ENCODE data around the gene CAMK1D. TPM values are rescaled to one million over a fixed set of nuclear protein-coding genes. Genes with fewer than 3 reads are reported as not detected.

CAMK1D gene
- polyA plus RNA-seq, 1 of the 3 experiments (the other 2 are of a cell fraction), result 4.1 TPM

GRCh38 chr10:12603766-12604470 is 254.6 kb downstream of the CAMK1D start:
- CTCF ChIA-PET, result no interaction called here

GRCh38 chr10:12605580-12606405 is 256.4 kb downstream of the CAMK1D start:
- no peaks in the 10 kb centered on the region for H3F3A ChIP-seq (replicated peaks; ENCODE audit: insufficient read depth)
- H3K79me2 ChIP-seq (ENCODE audit: insufficient read depth), result no peaks in the 10 kb centered on the region
- DNase-seq, result no peak
- H3K4me2 ChIP-seq, result no peak overlapping the region
- no peak overlapping the region for H2AFZ ChIP-seq (ENCODE audit: low read depth)
- H3K9me2 ChIP-seq, result no peaks in the 10 kb centered on the region
- H3K36me3 ChIP-seq (replicated peaks in 1 of 2; ENCODE audit: control insufficient read depth in 1 of 2, insufficient read depth in 2 of 2, low read length in 1 of 2), result no peaks in the 10 kb centered on the region
- 71% methylated on average over 20 of the region's 27 CpGs for WGBS (ENCODE audit: low lambda C conversion rate)
- H3K27me3 ChIP-seq (ENCODE audit: insufficient read depth), result no peaks in the 10 kb centered on the region
- no peak overlapping the region for H3K9ac ChIP-seq
- no peaks in the 10 kb centered on the region for H4K20me1 ChIP-seq (ENCODE audit: insufficient read depth)
- CTCF ChIA-PET, result no interaction called here
- H3K4me1 ChIP-seq (ENCODE audit: control insufficient read depth in 1 of 2, insufficient read depth in 2 of 2, low read depth in 1 of 2, low read length in 1 of 2), result no peaks in the 10 kb centered on the region; a peak in 1 of 4 replicates
- H3K9me3 ChIP-seq, result no peaks in the 10 kb centered on the region
- H3K4me3 ChIP-seq (ENCODE audit: low read depth in 2 of 2, low read length in 1 of 2), result no peak overlapping the region
- POLR2A ChIA-PET, result no interaction called here
- H3K27ac ChIP-seq (ENCODE audit: low read depth in 2 of 2, low read length in 1 of 2), result no peak overlapping the region
- no peak for TF ChIP-seq FOXJ3 (CRISPR knock-in tag; IDR thresholded peaks at IDR 0.05)
- no peak for TF ChIP-seq REST (IDR thresholded peaks at IDR 0.05; ENCODE audit: low read depth, low read length)
- no peak for TF ChIP-seq ELF1 (IDR thresholded peaks at IDR 0.05)
- no peak for TF ChIP-seq RXRA (IDR thresholded peaks at IDR 0.05; ENCODE audit: borderline replicate concordance, low read depth)
- no peak for TF ChIP-seq YY1 (IDR thresholded peaks at IDR 0.05; ENCODE audit: low read depth)
- TF ChIP-seq MXI1 (IDR thresholded peaks at IDR 0.05; ENCODE audit: low read depth, low read length), result no peak
- TF ChIP-seq TCF12 (IDR thresholded peaks at IDR 0.05), result no peak
- TF ChIP-seq JUND (IDR thresholded peaks at IDR 0.05), result no peak
- no peak for TF ChIP-seq EP300 (IDR thresholded peaks at IDR 0.05; ENCODE audit: borderline replicate concordance in 1 of 2, low read depth in 1 of 2, low read length in 1 of 2)
- no peak for TF ChIP-seq RAD21 (IDR thresholded peaks at IDR 0.05; ENCODE audit: low read length)
- no peak for TF ChIP-seq NFIC (IDR thresholded peaks at IDR 0.05; ENCODE audit: borderline replicate concordance)
- no peak for TF ChIP-seq EZH2phosphoT487 (IDR thresholded peaks at IDR 0.05; ENCODE audit: borderline replicate concordance, low read depth)
- TF ChIP-seq POLR2AphosphoS5 (IDR thresholded peaks at IDR 0.05; ENCODE audit: low read depth, low read length), result no peak
- TF ChIP-seq USF2 (IDR thresholded peaks at IDR 0.05; ENCODE audit: borderline replicate concordance, low read depth, low read length), result no peak

More at GRCh38 chr10:12603766-12604470, 254.6 kb downstream of the CAMK1D start:
- no peak overlapping the region for H2AFZ ChIP-seq (ENCODE audit: low read depth)
- no peaks in the 10 kb centered on the region for H3K9me2 ChIP-seq
- no peak for TF ChIP-seq YY1 (IDR thresholded peaks at IDR 0.05; ENCODE audit: low read depth)
- TF ChIP-seq USF1 (IDR thresholded peaks at IDR 0.05; ENCODE audit: borderline replicate concordance, low read depth), result no peak
- TF ChIP-seq FOXM1 (IDR thresholded peaks at IDR 0.05; ENCODE audit: low read depth), result no peak
- no peak for TF ChIP-seq GABPA (IDR thresholded peaks at IDR 0.05; ENCODE audit: low read depth)
- no peak for TF ChIP-seq RXRA (IDR thresholded peaks at IDR 0.05; ENCODE audit: borderline replicate concordance, low read depth)
- TF ChIP-seq NRF1 (IDR thresholded peaks at IDR 0.05; ENCODE audit: low read depth, low read length), result no peak
- TF ChIP-seq USF2 (IDR thresholded peaks at IDR 0.05; ENCODE audit: borderline replicate concordance, low read depth, low read length), result no peak
- TF ChIP-seq ELF1 (IDR thresholded peaks at IDR 0.05), result no peak
- H3K9ac ChIP-seq, result no peak overlapping the region
- no peaks in the 10 kb centered on the region for H3K79me2 ChIP-seq (ENCODE audit: insufficient read depth)
- 91% methylated on average over 11 of the region's 11 CpGs for WGBS (ENCODE audit: low lambda C conversion rate)
- H4K20me1 ChIP-seq (ENCODE audit: insufficient read depth), result no peaks in the 10 kb centered on the region
- POLR2A ChIA-PET, result no interaction called here
- no peaks in the 10 kb centered on the region for H3K36me3 ChIP-seq (replicated peaks in 1 of 2; ENCODE audit: control insufficient read depth in 1 of 2, insufficient read depth in 2 of 2, low read length in 1 of 2)
- H3F3A ChIP-seq (replicated peaks; ENCODE audit: insufficient read depth), result no peaks in the 10 kb centered on the region
- no peaks in the 10 kb centered on the region; a peak in 1 of 4 replicates for H3K4me1 ChIP-seq (ENCODE audit: control insufficient read depth in 1 of 2, insufficient read depth in 2 of 2, low read depth in 1 of 2, low read length in 1 of 2)
- no peaks in the 10 kb centered on the region for H3K9me3 ChIP-seq
- H3K27me3 ChIP-seq (ENCODE audit: insufficient read depth), result no peaks in the 10 kb centered on the region
- no peak for DNase-seq
- no peak overlapping the region for H3K4me2 ChIP-seq
- H3K27ac ChIP-seq (ENCODE audit: low read depth in 2 of 2, low read length in 1 of 2), result no peak overlapping the region
- H3K4me3 ChIP-seq (ENCODE audit: low read depth in 2 of 2, low read length in 1 of 2), result no peak overlapping the region

All from SK-N-SH (cell line).